HEK293 (cell line): ENCODE measurements around the gene MSRB1.

ENCODE experiments used
- CTCF ChIA-PET: fragments of 350-600 bp; formaldehyde crosslinking; extraction: SDS; loops from one replicate; lab custom pipeline; 2021; ENCODE audit warnings: antibody characterized with exemption; lab: Yijun Ruan, JAX
- POLR2A ChIA-PET: fragments of 300-600 bp; formaldehyde crosslinking; extraction: SDS; loops from one replicate; lab custom pipeline; 2020; ENCODE audit warnings: antibody characterized with exemption, inconsistent platforms; lab: Yijun Ruan, JAX
- H3K27ac ChIP-seq: fragments of 200-500 bp; sonication (Bioruptor generic); 2 replicates; pipeline ENCODE4 v1.5.1; 2014; ENCODE audit warnings: low read depth, low read length, control low read depth, inconsistent platforms; ENCODE audit errors: extremely low read depth
- H3K36me3 ChIP-seq, 2 experiments: fragments of 200-500 bp in 1 of 2; sonication (Bioruptor generic) in 1 of 2; 1 replicate in 1 of 2; 2 replicates in 1 of 2; pipeline ENCODE4 v1.5.1; 2014 to 2017; ENCODE audit warnings: inconsistent platforms in 2 of 2, low read length in 2 of 2; ENCODE audit not compliant: control insufficient read depth in 2 of 2, insufficient read depth in 1 of 2
- H3K4me1 ChIP-seq: fragments of 200-500 bp; sonication (Bioruptor generic); 2 replicates; pipeline ENCODE4 v1.5.1; 2014; ENCODE audit warnings: mild to moderate bottlenecking, low read length, inconsistent platforms; ENCODE audit not compliant: control insufficient read depth, insufficient read depth
- H3K4me3 ChIP-seq: 2 replicates; pipeline ENCODE4 v1.5.1; 2011; ENCODE audit warnings: low read depth, mild to moderate bottlenecking, control low read depth, low read length, moderate library complexity
- H3K9me3 ChIP-seq: fragments of 200-500 bp; sonication (Bioruptor generic); 2 replicates; pipeline ENCODE4 v1.5.1; 2014; ENCODE audit warnings: low read depth, low read length, inconsistent platforms; ENCODE audit not compliant: control insufficient read depth, insufficient read depth
- AEBP2 ChIP-seq: fragments of 450-650 bp; formaldehyde crosslinking; IDR thresholded peaks from 2 replicates; pipeline ENCODE4 v1.5.1; 2016; ENCODE audit warnings: missing biosample characterization, missing genetic modification characterization, borderline replicate concordance
- GLI4 ChIP-seq: fragments of 450-650 bp; formaldehyde crosslinking; IDR thresholded peaks from 2 replicates; pipeline ENCODE4 v1.5.1; 2016; ENCODE audit warnings: missing biosample characterization, missing genetic modification characterization
- MYNN ChIP-seq: fragments of 450-650 bp; formaldehyde crosslinking; IDR thresholded peaks from 2 replicates; pipeline ENCODE4 v1.5.1; 2016; ENCODE audit warnings: missing biosample characterization, missing genetic modification characterization, borderline replicate concordance
- MZF1 ChIP-seq: fragments of 450-650 bp; formaldehyde crosslinking; IDR thresholded peaks from 2 replicates; pipeline ENCODE4 v1.5.1; 2017; ENCODE audit warnings: missing biosample characterization, missing genetic modification characterization, borderline replicate concordance
- REPIN1 ChIP-seq: fragments of 450-650 bp; formaldehyde crosslinking; IDR thresholded peaks from 2 replicates; pipeline ENCODE4 v1.5.1; 2017; ENCODE audit warnings: missing biosample characterization, missing genetic modification characterization, low read depth
- TRIM28 ChIP-seq: IDR thresholded peaks from 2 replicates; pipeline ENCODE4 v1.6.1; 2011; ENCODE audit warnings: low read length, control low read depth, borderline replicate concordance
- WT1 ChIP-seq: fragments of 450-650 bp; formaldehyde crosslinking; IDR thresholded peaks from 2 replicates; pipeline ENCODE4 v1.5.1; 2016; ENCODE audit warnings: missing biosample characterization, missing genetic modification characterization
- YY2 ChIP-seq: fragments of 450-650 bp; formaldehyde crosslinking; IDR thresholded peaks from 2 replicates; pipeline ENCODE4 v1.5.1; 2016; ENCODE audit warnings: missing biosample characterization, missing genetic modification characterization
- ZBTB10 ChIP-seq: fragments of 450-650 bp; formaldehyde crosslinking; IDR thresholded peaks from 2 replicates; pipeline ENCODE4 v1.5.1; 2016; ENCODE audit warnings: missing biosample characterization, missing genetic modification characterization
- ZFP41 ChIP-seq: fragments of 450-650 bp; formaldehyde crosslinking; IDR thresholded peaks from 2 replicates; pipeline ENCODE4 v1.5.1; 2016; ENCODE audit warnings: missing biosample characterization, missing genetic modification characterization, borderline replicate concordance
- ZNF112 ChIP-seq: fragments of 450-650 bp; formaldehyde crosslinking; IDR thresholded peaks from 2 replicates; pipeline ENCODE4 v1.5.0; 2017; ENCODE audit warnings: missing biosample characterization, missing genetic modification characterization
- ZNF138 ChIP-seq: fragments of 450-650 bp; formaldehyde crosslinking; IDR thresholded peaks from 2 replicates; pipeline ENCODE4 v1.5.1; 2016; ENCODE audit warnings: missing biosample characterization, missing genetic modification characterization, borderline replicate concordance
- ZNF140 ChIP-seq: fragments of 450-650 bp; formaldehyde crosslinking; IDR thresholded peaks from 2 replicates; pipeline ENCODE4 v1.5.1; 2016; ENCODE audit warnings: missing biosample characterization, missing genetic modification characterization
- ZNF202 ChIP-seq: fragments of 450-650 bp; formaldehyde crosslinking; IDR thresholded peaks from 2 replicates; pipeline ENCODE4 v1.5.1; 2016; ENCODE audit warnings: missing biosample characterization, missing genetic modification characterization, borderline replicate concordance
- ZNF341 ChIP-seq: fragments of 450-650 bp; formaldehyde crosslinking; IDR thresholded peaks from 2 replicates; pipeline ENCODE4; 2016; ENCODE audit warnings: low read depth, missing biosample characterization, missing genetic modification characterization
- ZNF423 ChIP-seq: fragments of 450-650 bp; formaldehyde crosslinking; IDR thresholded peaks from 2 replicates; pipeline ENCODE4 v1.5.1; 2016; ENCODE audit warnings: missing biosample characterization, missing genetic modification characterization
- ZNF433 ChIP-seq: fragments of 450-650 bp; formaldehyde crosslinking; IDR thresholded peaks from 2 replicates; pipeline ENCODE4 v1.5.1; 2016; ENCODE audit warnings: missing biosample characterization, missing genetic modification characterization, low read depth
- ZNF514 ChIP-seq: fragments of 450-650 bp; formaldehyde crosslinking; IDR thresholded peaks from 2 replicates; pipeline ENCODE4 v1.5.1; 2016; ENCODE audit warnings: missing biosample characterization, missing genetic modification characterization
- ZNF548 ChIP-seq: fragments of 450-650 bp; formaldehyde crosslinking; IDR thresholded peaks from 2 replicates; pipeline ENCODE4 v1.5.1; 2016; ENCODE audit warnings: missing biosample characterization, missing genetic modification characterization
- ZNF560 ChIP-seq: fragments of 450-650 bp; formaldehyde crosslinking; IDR thresholded peaks from 2 replicates; pipeline ENCODE4 v1.5.1; 2017; ENCODE audit warnings: missing biosample characterization, missing genetic modification characterization, borderline replicate concordance
- ZNF571 ChIP-seq: fragments of 450-650 bp; formaldehyde crosslinking; IDR thresholded peaks from 2 replicates; pipeline ENCODE4 v1.5.0; 2017; ENCODE audit warnings: missing biosample characterization, missing genetic modification characterization
- ZNF626 ChIP-seq: fragments of 450-650 bp; sonication (Bioruptor Pico); formaldehyde crosslinking; IDR thresholded peaks from 2 replicates; pipeline ENCODE4 v1.5.1; 2018; ENCODE audit warnings: missing biosample characterization, missing genetic modification characterization, inconsistent platforms
- ZNF747 ChIP-seq: fragments of 450-650 bp; formaldehyde crosslinking; IDR thresholded peaks from 2 replicates; pipeline ENCODE4 v1.5.1; 2016; ENCODE audit warnings: missing biosample characterization, missing genetic modification characterization
- ZNF830 ChIP-seq: fragments of 450-650 bp; IDR thresholded peaks from 2 replicates; pipeline ENCODE4 v1.5.0; 2018; ENCODE audit warnings: missing biosample characterization, missing genetic modification characterization, low read depth, mild to moderate bottlenecking, moderate library complexity
- ZNF837 ChIP-seq: fragments of 450-650 bp; formaldehyde crosslinking; IDR thresholded peaks from 2 replicates; pipeline ENCODE4 v1.5.1; 2016; ENCODE audit warnings: missing biosample characterization, missing genetic modification characterization
- TF ChIP-seq, protein P1 (sequence below): fragments of 450-650 bp; formaldehyde crosslinking; IDR thresholded peaks from 2 replicates; pipeline ENCODE4 v1.5.1; 2016; ENCODE audit warnings: missing biosample characterization, missing genetic modification characterization
- TF ChIP-seq, protein P2 (sequence below): fragments of 450-650 bp; formaldehyde crosslinking; IDR thresholded peaks from 2 replicates; pipeline ENCODE4; 2016; ENCODE audit warnings: missing biosample characterization, missing genetic modification characterization

Gene MSRB1

DNA sequence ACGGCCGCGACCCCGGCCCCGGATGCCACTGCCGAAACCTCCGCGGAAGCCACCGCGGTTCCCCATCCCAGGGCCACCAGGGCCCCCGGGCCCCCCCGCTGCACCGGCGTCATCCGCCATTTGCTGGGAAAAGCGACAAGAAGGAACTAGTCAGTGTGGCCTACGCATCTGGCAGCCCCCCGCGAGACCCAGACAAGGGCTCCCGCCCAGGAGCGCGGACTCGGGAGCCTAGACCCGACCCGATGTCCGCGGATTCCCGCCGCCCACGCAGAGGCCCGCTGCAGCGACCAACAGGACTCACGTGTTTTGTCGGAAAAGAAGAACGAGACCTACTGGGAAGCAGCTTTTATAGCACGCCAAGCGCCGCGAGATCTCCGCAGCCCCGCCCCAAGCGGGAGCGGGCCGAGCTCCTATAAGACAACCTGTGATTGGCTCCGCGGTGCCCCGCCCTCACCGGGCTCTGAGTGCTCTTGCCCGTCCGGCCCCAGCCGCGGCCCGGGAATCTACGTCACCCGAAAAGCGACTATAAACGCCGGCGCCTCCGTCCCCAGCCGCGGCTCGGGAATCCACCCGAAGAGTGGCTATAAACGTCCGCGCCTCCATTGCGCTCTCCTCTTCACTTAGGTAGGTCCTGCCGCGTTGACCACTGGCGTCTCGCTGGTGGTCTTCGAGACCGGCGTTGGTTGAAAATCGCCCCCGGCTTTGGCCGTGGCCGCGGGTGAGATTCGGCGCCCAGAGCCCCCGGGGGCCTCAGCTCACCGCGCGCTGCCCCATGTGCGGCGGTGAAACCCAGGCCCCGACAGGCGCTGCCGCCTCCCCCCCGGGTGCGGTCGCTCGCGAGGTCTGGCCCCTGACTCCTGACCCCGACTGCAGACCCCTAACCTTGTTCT is 21.8 kb upstream of the MSRB1 start, which contains the start of gene RPS2:
TSS of gene RPS2 (minus strand) at position 321 of the 890 bp plus-strand sequence. CDS start at position 120, 201 bp downstream.
- H3K36me3 ChIP-seq = peaks cover 0 to 42% of the 10 kb centered on the region in 2 experiments; a peak in 1 of 3 replicates
- no peaks in the 10 kb centered on the region for H3K9me3 ChIP-seq
- H3K27ac ChIP-seq = peak within 1 kb of the TSS; percentile 100
- peak within 1 kb of the TSS; percentile 94 for H3K4me3 ChIP-seq
- CTCF ChIA-PET = interaction anchor here (0.6 to 1.0 kb wide), 2 partner anchors 39 to 153 kb away, joined by 3 read pairs; no protein-coding TSS in a partner anchor
- POLR2A ChIA-PET = interaction anchor here (0.5 to 2.7 kb wide), 57 partner anchors 9 to 1194 kb away, joined by 3 to 76 read pairs (median 5); partner anchors contain the start of genes E4F1, ECI1, EME2 and FAHD1
- no peaks in the 10 kb centered on the region; the same call in 1 of the 2 replicates for H3K4me1 ChIP-seq
- TF ChIP-seq ZNF571 (tag by site-specific recombination) = no peak
- no peak for TF ChIP-seq ZNF138 (tag by site-specific recombination)
- no peak for TF ChIP-seq ZNF202 (tag by site-specific recombination)
- no peak for TF ChIP-seq ZNF560
- TF ChIP-seq, protein P1, sequence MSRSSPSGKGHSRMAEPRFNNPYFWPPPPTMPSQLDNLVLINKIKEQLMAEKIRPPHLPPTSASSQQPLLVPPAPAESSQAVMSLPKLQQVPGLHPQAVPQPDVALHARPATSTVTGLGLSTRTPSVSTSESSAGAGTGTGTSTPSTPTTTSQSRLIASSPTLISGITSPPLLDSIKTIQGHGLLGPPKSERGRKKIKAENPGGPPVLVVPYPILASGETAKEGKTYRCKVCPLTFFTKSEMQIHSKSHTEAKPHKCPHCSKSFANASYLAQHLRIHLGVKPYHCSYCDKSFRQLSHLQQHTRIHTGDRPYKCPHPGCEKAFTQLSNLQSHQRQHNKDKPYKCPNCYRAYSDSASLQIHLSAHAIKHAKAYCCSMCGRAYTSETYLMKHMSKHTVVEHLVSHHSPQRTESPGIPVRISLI = no peak
- TF ChIP-seq REPIN1 (tag by site-specific recombination) = peak; percentile 63; the same call in 1 of the 2 replicates
- TF ChIP-seq ZNF626 (tag by site-specific recombination) = no peak
- TF ChIP-seq ZNF837 (tag by site-specific recombination) = no peak
- TF ChIP-seq ZNF140 (tag by site-specific recombination) = no peak
- no peak for TF ChIP-seq ZNF423
- no peak for TF ChIP-seq ZNF830 (tag by site-specific recombination)
- TF ChIP-seq WT1 (tag by site-specific recombination) = no peak; the same call in 1 of the 2 replicates
- TF ChIP-seq ZNF433 (tag by site-specific recombination) = no peak
- no peak for TF ChIP-seq ZNF747 (tag by site-specific recombination)
- TF ChIP-seq ZNF341 = no peak
- no peak for TF ChIP-seq ZBTB10 (tag by site-specific recombination)
- TF ChIP-seq YY2 (tag by site-specific recombination) = peak; percentile 77
- TF ChIP-seq ZNF112 (tag by site-specific recombination) = no peak
- TF ChIP-seq GLI4 (tag by site-specific recombination) = peak; percentile 64; the same call in 1 of the 2 replicates
- TF ChIP-seq ZNF548 (tag by site-specific recombination) = no peak
- no peak for TF ChIP-seq ZNF514 (tag by site-specific recombination)
- no peak for TF ChIP-seq AEBP2 (tag by site-specific recombination)
- no peak for TF ChIP-seq TRIM28
- TF ChIP-seq, protein P2, sequence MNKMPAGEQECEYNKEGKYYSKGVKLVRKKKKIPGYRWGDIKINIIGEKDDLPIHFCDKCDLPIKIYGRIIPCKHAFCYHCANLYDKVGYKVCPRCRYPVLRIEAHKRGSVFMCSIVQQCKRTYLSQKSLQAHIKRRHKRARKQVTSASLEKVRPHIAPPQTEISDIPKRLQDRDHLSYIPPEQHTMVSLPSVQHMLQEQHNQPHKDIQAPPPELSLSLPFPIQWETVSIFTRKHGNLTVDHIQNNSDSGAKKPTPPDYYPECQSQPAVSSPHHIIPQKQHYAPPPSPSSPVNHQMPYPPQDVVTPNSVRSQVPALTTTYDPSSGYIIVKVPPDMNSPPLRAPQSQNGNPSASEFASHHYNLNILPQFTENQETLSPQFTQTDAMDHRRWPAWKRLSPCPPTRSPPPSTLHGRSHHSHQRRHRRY (tag by site-specific recombination) = 0 out of 2 replicates have a peak, but pooled peaks have one; percentile 43
- no peak for TF ChIP-seq MYNN
- no peak for TF ChIP-seq ZFP41 (tag by site-specific recombination)
- no peak for TF ChIP-seq MZF1 (tag by site-specific recombination)
